Hepatocyte (in vitro differentiated cells): ENCODE measurements around the gene MSI2. TPM values are rescaled to one million over a fixed set of nuclear protein-coding genes. Genes with fewer than 3 reads are reported as not detected.

Source experiments
- DNase-seq: peaks from one replicate; pipeline ENCODE4 v3.0.0-alpha.2; 2016; ENCODE audit warnings: low spot score
- H2AFZ ChIP-seq: fragments of 200-600 bp; sonication (generic); 2 replicates; pipeline ENCODE4 v1.6.0; 2016; ENCODE audit warnings: antibody characterized with exemption, mild to moderate bottlenecking
- H3K27ac ChIP-seq: fragments of 200-600 bp; sonication (generic); 2 replicates; pipeline ENCODE4 v1.5.1; 2016; ENCODE audit warnings: mild to moderate bottlenecking
- H3K27me3 ChIP-seq: fragments of 200-600 bp; sonication (generic); 2 replicates; pipeline ENCODE4 v1.6.1; 2016
- H3K36me3 ChIP-seq: fragments of 200-600 bp; sonication (generic); replicated peaks from 2 replicates; pipeline ENCODE4 v1.5.1; 2016; ENCODE audit warnings: low read depth; ENCODE audit not compliant: insufficient read depth
- H3K4me1 ChIP-seq: fragments of 200-600 bp; sonication (generic); 2 replicates; pipeline ENCODE4 v1.5.1; 2016; ENCODE audit warnings: mild to moderate bottlenecking, moderate library complexity; ENCODE audit not compliant: insufficient read depth
- H3K4me2 ChIP-seq: fragments of 200-600 bp; sonication (generic); 2 replicates; pipeline ENCODE4 v1.6.0; 2016
- H3K4me3 ChIP-seq: fragments of 200-600 bp; sonication (generic); 2 replicates; pipeline ENCODE4 v1.5.1; 2016; ENCODE audit warnings: mild to moderate bottlenecking
- H3K79me2 ChIP-seq: fragments of 200-600 bp; sonication (generic); 2 replicates; pipeline ENCODE4 v1.6.0; 2017; ENCODE audit warnings: mild to moderate bottlenecking
- H3K9me2 ChIP-seq: fragments of 200-600 bp; sonication (generic); replicated peaks from 2 replicates; pipeline ENCODE4 v1.6.0; 2017; ENCODE audit warnings: mild to moderate bottlenecking; ENCODE audit not compliant: insufficient read depth
- H3K9me3 ChIP-seq: fragments of 200-600 bp; sonication (generic); 2 replicates; pipeline ENCODE4 v1.5.1; 2016; ENCODE audit warnings: low read depth, mild to moderate bottlenecking
- H4K20me1 ChIP-seq: fragments of 200-600 bp; sonication (generic); 2 replicates; pipeline ENCODE4 v1.6.0; 2016; ENCODE audit warnings: mild to moderate bottlenecking; ENCODE audit not compliant: insufficient read depth, poor library complexity, severe bottlenecking
- CTCF ChIP-seq: fragments of 200-600 bp; sonication (generic); IDR thresholded peaks from 2 replicates; pipeline ENCODE4 v1.5.1; 2016; ENCODE audit warnings: antibody characterized with exemption, mild to moderate bottlenecking; ENCODE audit not compliant: poor library complexity
- EZH2 ChIP-seq: fragments of 200-600 bp; sonication (generic); IDR thresholded peaks from 2 replicates; pipeline ENCODE4 v1.6.1; 2016; ENCODE audit warnings: antibody characterized with exemption, mild to moderate bottlenecking, borderline replicate concordance
- EZH2phosphoT487 ChIP-seq: fragments of 200-600 bp; sonication (generic); IDR thresholded peaks from one replicate; pipeline ENCODE4 v1.6.1; 2018; ENCODE audit warnings: antibody characterized with exemption, mild to moderate bottlenecking, low read depth, moderate library complexity; ENCODE audit not compliant: unreplicated experiment, severe bottlenecking
- WGBS: methylation state at CpG from one replicate; pipeline ENCODE4 v1.1.6; 2016; ENCODE audit warnings: low lambda C conversion rate; ENCODE audit errors: missing lambda C conversion rate; 5-methylcytosine and 5-hydroxymethylcytosine counted together
- polyA plus RNA-seq: library from polyadenylated mRNA; unstranded; fragments of >200 nt; fragmentation: Nextera tagmentation; extraction: Ambion mirVana; gene quantifications from 2 replicates; pipeline ENCODE4 v1.2.1, GENCODE V29; 2016
- total RNA-seq: library from RNA; depleted of rRNA; stranded (reverse); fragments of >200 nt; gene quantifications from 2 replicates; pipeline ENCODE4 v1.2.3, GENCODE V29; 2014

Gene MSI2
- total and polyA plus RNA-seq, 2 experiments from 2014 or later = 16.1 to 60.6 TPM

GRCh38 chr17:57599271-57600045 is 343.1 kb downstream of the MSI2 start:
- no peak for TF ChIP-seq EZH2
- no peak for TF ChIP-seq CTCF
- TF ChIP-seq EZH2phosphoT487 = no peak
- no peak overlapping the region for H3K27ac ChIP-seq

GRCh38 chr17:57600074-57600473 is 343.8 kb downstream of the MSI2 start:
- no peaks in the 10 kb centered on the region for H3K36me3 ChIP-seq
- 65% methylated on average over 1 of the region's 1 CpG for WGBS
- no peak overlapping the region for H2AFZ ChIP-seq
- H3K27me3 ChIP-seq = no peaks in the 10 kb centered on the region
- peaks cover 12% of the 10 kb centered on the region for H3K4me1 ChIP-seq
- DNase-seq = no peak
- no peaks in the 10 kb centered on the region for H3K9me3 ChIP-seq
- H3K27ac ChIP-seq = no peak overlapping the region
- no peaks in the 10 kb centered on the region for H3K9me2 ChIP-seq
- no peak overlapping the region for H3K4me3 ChIP-seq
- H4K20me1 ChIP-seq = no peaks in the 10 kb centered on the region
- H3K79me2 ChIP-seq = no peaks in the 10 kb centered on the region
- TF ChIP-seq EZH2 = no peak
- no peak for TF ChIP-seq EZH2phosphoT487
- TF ChIP-seq CTCF = no peak
- H3K4me2 ChIP-seq = no peak overlapping the region

More at GRCh38 chr17:57599271-57600045, 343.1 kb downstream of the MSI2 start:
- no peak overlapping the region for H2AFZ ChIP-seq
- no peaks in the 10 kb centered on the region for H3K27me3 ChIP-seq
- H3K9me2 ChIP-seq = no peaks in the 10 kb centered on the region
- no peak overlapping the region for H3K4me3 ChIP-seq
- H3K4me2 ChIP-seq = no peak overlapping the region
- no peaks in the 10 kb centered on the region for H3K9me3 ChIP-seq
- H3K36me3 ChIP-seq = no peaks in the 10 kb centered on the region
- H3K4me1 ChIP-seq = peaks cover 9% of the 10 kb centered on the region
- no peaks in the 10 kb centered on the region for H4K20me1 ChIP-seq
- H3K79me2 ChIP-seq = no peaks in the 10 kb centered on the region
- 91% methylated on average over 8 of the region's 8 CpGs for WGBS
- DNase-seq = no peak

GRCh38 chr17:57601143-57601735 is 344.9 kb downstream of the MSI2 start:
- peaks cover 16% of the 10 kb centered on the region for H3K4me1 ChIP-seq
- no peaks in the 10 kb centered on the region for H4K20me1 ChIP-seq
- no peak overlapping the region for H2AFZ ChIP-seq
- TF ChIP-seq CTCF (no peak), EZH2phosphoT487 (no peak), EZH2 (no peak)
- DNase-seq = no peak
- no peaks in the 10 kb centered on the region for H3K9me2 ChIP-seq
- H3K4me2 ChIP-seq = no peak overlapping the region
- no peaks in the 10 kb centered on the region for H3K79me2 ChIP-seq
- H3K9me3 ChIP-seq = no peaks in the 10 kb centered on the region
- H3K27me3 ChIP-seq = no peaks in the 10 kb centered on the region
- no peak overlapping the region for H3K4me3 ChIP-seq
- H3K27ac ChIP-seq = no peak overlapping the region
- H3K36me3 ChIP-seq = no peaks in the 10 kb centered on the region
- 71% methylated on average over 13 of the region's 13 CpGs for WGBS
